Hepatocyte (in vitro differentiated cells): ENCODE measurements around the gene ZNF709. TPM values are rescaled to one million over a fixed set of nuclear protein-coding genes. Genes with fewer than 3 reads are reported as not detected.
"Not testable (repeated sequence)": the region's sequence is repeated elsewhere in the genome, so short reads cannot be mapped to it uniquely, and the experiment has no call there.

Experiments used
- DNase-seq: peaks from one replicate; pipeline ENCODE4 v3.0.0-alpha.2; 2016; ENCODE audit warnings: low spot score
- H2AFZ ChIP-seq: fragments of 200-600 bp; sonication (generic); 2 replicates; pipeline ENCODE4 v1.6.0; 2016; ENCODE audit warnings: antibody characterized with exemption, mild to moderate bottlenecking
- H3K27ac ChIP-seq: fragments of 200-600 bp; sonication (generic); 2 replicates; pipeline ENCODE4 v1.5.1; 2016; ENCODE audit warnings: mild to moderate bottlenecking
- H3K27me3 ChIP-seq: fragments of 200-600 bp; sonication (generic); 2 replicates; pipeline ENCODE4 v1.6.1; 2016
- H3K36me3 ChIP-seq: fragments of 200-600 bp; sonication (generic); replicated peaks from 2 replicates; pipeline ENCODE4 v1.5.1; 2016; ENCODE audit warnings: low read depth; ENCODE audit not compliant: insufficient read depth
- H3K4me1 ChIP-seq: fragments of 200-600 bp; sonication (generic); 2 replicates; pipeline ENCODE4 v1.5.1; 2016; ENCODE audit warnings: mild to moderate bottlenecking, moderate library complexity; ENCODE audit not compliant: insufficient read depth
- H3K4me2 ChIP-seq: fragments of 200-600 bp; sonication (generic); 2 replicates; pipeline ENCODE4 v1.6.0; 2016
- H3K4me3 ChIP-seq: fragments of 200-600 bp; sonication (generic); 2 replicates; pipeline ENCODE4 v1.5.1; 2016; ENCODE audit warnings: mild to moderate bottlenecking
- H3K79me2 ChIP-seq: fragments of 200-600 bp; sonication (generic); 2 replicates; pipeline ENCODE4 v1.6.0; 2017; ENCODE audit warnings: mild to moderate bottlenecking
- H3K9me2 ChIP-seq: fragments of 200-600 bp; sonication (generic); replicated peaks from 2 replicates; pipeline ENCODE4 v1.6.0; 2017; ENCODE audit warnings: mild to moderate bottlenecking; ENCODE audit not compliant: insufficient read depth
- H3K9me3 ChIP-seq: fragments of 200-600 bp; sonication (generic); 2 replicates; pipeline ENCODE4 v1.5.1; 2016; ENCODE audit warnings: low read depth, mild to moderate bottlenecking
- H4K20me1 ChIP-seq: fragments of 200-600 bp; sonication (generic); 2 replicates; pipeline ENCODE4 v1.6.0; 2016; ENCODE audit warnings: mild to moderate bottlenecking; ENCODE audit not compliant: insufficient read depth, poor library complexity, severe bottlenecking
- EZH2 ChIP-seq: fragments of 200-600 bp; sonication (generic); IDR thresholded peaks from 2 replicates; pipeline ENCODE4 v1.6.1; 2016; ENCODE audit warnings: antibody characterized with exemption, mild to moderate bottlenecking, borderline replicate concordance
- EZH2phosphoT487 ChIP-seq: fragments of 200-600 bp; sonication (generic); IDR thresholded peaks from one replicate; pipeline ENCODE4 v1.6.1; 2018; ENCODE audit warnings: antibody characterized with exemption, mild to moderate bottlenecking, low read depth, moderate library complexity; ENCODE audit not compliant: unreplicated experiment, severe bottlenecking
- WGBS: methylation state at CpG from one replicate; pipeline ENCODE4 v1.1.6; 2016; ENCODE audit warnings: low lambda C conversion rate; ENCODE audit errors: missing lambda C conversion rate; 5-methylcytosine and 5-hydroxymethylcytosine counted together
- polyA plus RNA-seq: library from polyadenylated mRNA; unstranded; fragments of >200 nt; fragmentation: Nextera tagmentation; extraction: Ambion mirVana; gene quantifications from 2 replicates; pipeline ENCODE4 v1.2.1, GENCODE V29; 2016
- total RNA-seq: library from RNA; depleted of rRNA; stranded (reverse); fragments of >200 nt; gene quantifications from 2 replicates; pipeline ENCODE4 v1.2.3, GENCODE V29; 2014
- TF ChIP-seq, protein P1 (sequence below): fragments of 200-600 bp; sonication (generic); IDR thresholded peaks from 2 replicates; pipeline ENCODE4 v1.5.1; 2016; ENCODE audit warnings: antibody characterized with exemption, mild to moderate bottlenecking; ENCODE audit not compliant: poor library complexity

Gene ZNF709
- total and polyA plus RNA-seq, 2 experiments from 2014 or later, result 0.63 to 4.0 TPM

DNA sequence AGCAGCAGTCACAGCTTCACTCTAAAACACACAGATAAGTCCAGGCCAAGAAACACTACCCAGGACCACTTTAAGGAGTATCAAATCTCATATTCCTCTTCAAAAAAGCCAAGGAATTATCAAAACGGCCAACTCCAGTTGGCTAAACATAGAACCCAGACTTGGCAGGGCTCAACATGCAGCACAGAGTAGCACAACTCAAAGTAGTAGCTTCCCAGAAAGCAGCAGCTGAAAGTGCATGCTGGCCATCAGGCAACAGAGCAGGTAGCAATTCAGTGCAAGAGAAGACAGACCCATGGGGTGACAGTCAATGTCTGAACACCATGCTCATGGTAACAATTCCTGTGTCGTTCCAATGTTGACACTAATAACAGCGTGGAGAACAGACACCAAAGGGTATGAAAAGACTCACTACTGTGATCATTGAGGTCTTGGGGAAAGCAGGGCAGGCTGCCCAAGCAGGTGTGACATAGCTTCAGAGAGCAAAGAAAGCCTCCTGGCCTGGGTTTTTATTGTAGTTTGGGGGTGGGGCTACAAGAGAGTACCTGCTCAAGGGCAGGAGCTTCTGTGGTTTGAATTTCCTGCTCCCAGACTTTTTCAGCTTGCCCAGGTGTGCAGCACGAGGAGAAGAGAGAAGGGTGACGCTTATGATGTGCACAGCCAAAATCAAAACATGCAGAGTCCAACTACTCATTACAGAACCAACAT lies 6.2 kb downstream of the ZNF709 start:
- TF ChIP-seq, protein P1, sequence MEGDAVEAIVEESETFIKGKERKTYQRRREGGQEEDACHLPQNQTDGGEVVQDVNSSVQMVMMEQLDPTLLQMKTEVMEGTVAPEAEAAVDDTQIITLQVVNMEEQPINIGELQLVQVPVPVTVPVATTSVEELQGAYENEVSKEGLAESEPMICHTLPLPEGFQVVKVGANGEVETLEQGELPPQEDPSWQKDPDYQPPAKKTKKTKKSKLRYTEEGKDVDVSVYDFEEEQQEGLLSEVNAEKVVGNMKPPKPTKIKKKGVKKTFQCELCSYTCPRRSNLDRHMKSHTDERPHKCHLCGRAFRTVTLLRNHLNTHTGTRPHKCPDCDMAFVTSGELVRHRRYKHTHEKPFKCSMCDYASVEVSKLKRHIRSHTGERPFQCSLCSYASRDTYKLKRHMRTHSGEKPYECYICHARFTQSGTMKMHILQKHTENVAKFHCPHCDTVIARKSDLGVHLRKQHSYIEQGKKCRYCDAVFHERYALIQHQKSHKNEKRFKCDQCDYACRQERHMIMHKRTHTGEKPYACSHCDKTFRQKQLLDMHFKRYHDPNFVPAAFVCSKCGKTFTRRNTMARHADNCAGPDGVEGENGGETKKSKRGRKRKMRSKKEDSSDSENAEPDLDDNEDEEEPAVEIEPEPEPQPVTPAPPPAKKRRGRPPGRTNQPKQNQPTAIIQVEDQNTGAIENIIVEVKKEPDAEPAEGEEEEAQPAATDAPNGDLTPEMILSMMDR, result no peak
- TF ChIP-seq EZH2, result no peak
- TF ChIP-seq EZH2phosphoT487, result no peak
- Histone ChIP-seq H3K4me3 (no peak overlapping the region), H3K27ac (no peak overlapping the region), H3K27me3 (no peaks in the 10 kb centered on the region), H3K4me1 (peaks cover 2% of the 10 kb centered on the region), H3K79me2 (peaks cover 66% of the 10 kb centered on the region), H3K36me3 (no peaks in the 10 kb centered on the region), H2AFZ (no peak overlapping the region), H3K9me3 (no peaks in the 10 kb centered on the region), H3K9me2 (no peaks in the 10 kb centered on the region), H3K4me2 (no peak overlapping the region), H4K20me1 (peaks cover 3% of the 10 kb centered on the region)
- WGBS, result 61% methylated on average over 5 of the region's 5 CpGs
- no peak for DNase-seq

DNA sequence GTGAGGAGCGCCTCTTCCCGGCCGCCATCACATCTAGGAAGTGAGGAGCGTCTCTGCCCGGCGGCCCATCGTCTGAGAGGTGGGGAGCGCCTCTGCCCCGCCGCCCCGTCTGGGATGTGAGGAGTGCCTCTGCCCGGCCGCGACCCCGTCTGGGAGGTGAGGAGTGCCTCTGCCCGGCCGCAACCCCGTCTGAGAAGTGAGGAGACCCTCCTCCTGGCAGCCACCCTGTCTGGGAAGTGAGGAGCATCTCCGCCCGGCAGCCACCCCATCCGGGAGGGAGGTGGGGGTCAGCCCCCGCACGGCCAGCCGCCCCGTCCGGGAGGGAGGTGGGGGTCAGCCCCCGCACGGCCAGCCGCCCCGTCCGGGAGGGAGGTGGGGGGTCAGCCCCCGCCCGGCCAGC lies 17.0 kb downstream of the ZNF709 start:
- H3K27me3 ChIP-seq, result not testable (repeated sequence)
- H3K9me3 ChIP-seq, result peaks cover 42% of the 10 kb centered on the region

DNA sequence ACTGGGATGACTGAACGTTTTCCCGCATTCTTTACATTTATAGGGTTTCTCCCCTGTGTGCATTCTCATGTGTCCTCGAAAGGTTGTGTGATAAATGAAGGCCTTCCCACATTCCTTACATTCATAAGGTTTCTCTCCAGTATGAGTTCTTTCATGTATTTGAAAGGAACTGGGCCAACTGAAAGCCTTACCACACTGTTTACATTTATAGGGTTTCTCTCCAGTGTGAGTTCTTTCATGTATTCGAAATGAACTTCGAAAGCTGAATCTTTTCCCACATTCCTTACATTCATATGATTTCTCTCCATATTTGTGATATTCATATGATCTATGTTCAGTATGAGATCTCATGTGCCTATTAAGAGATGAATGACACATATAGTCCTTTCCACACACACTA lies 19.4 kb downstream of the ZNF709 start:
- Histone ChIP-seq H3K4me1 (no peaks in the 10 kb centered on the region), H3K27ac (no peak overlapping the region), H4K20me1 (no peaks in the 10 kb centered on the region), H3K4me2 (no peak overlapping the region), H3K79me2 (peaks cover 10% of the 10 kb centered on the region), H3K4me3 (no peak overlapping the region), H3K9me2 (no peaks in the 10 kb centered on the region), H3K9me3 (peaks cover 49% of the 10 kb centered on the region), H3K36me3 (peaks cover 28% of the 10 kb centered on the region), H2AFZ (no peak overlapping the region), H3K27me3 (no peaks in the 10 kb centered on the region)
- TF ChIP-seq EZH2 (no peak), EZH2phosphoT487 (no peak)
- TF ChIP-seq, protein P1, result no peak
- WGBS, result 97% methylated on average over 5 of the region's 5 CpGs
- DNase-seq, result no peak

More for the DNA sequence above, 17.0 kb downstream of the ZNF709 start:
- DNase-seq, H3K4me1 ChIP-seq, H3K4me2 ChIP-seq, H4K20me1 ChIP-seq, H3K9me2 ChIP-seq, H2AFZ ChIP-seq, H3K4me3 ChIP-seq, H3K27ac ChIP-seq: not testable (repeated sequence)
- Histone ChIP-seq H3K79me2 (peaks cover 27% of the 10 kb centered on the region), H3K36me3 (peaks cover 26% of the 10 kb centered on the region)
- 100% methylated on average over 11 of the region's 33 CpGs for WGBS

DNA sequence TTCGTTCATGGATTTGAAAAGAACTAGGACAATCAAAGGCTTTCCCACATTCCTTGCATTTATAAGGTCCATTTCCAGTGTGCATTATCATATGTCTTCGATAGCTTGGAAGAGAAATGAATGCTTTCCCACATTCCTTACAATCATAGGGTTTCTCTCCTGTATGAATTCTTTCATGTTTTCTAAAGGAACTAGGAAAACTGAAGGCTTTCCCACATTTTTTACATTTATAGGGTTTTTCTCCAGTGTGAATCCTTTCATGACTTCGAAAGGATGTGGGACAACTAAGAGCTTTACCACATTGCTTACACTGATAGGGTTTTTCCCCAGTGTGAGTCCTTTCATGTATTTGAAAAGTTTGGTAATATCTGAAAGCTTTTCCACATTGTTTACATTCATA lies 19.8 kb downstream of the ZNF709 start:
- peaks cover 28% of the 10 kb centered on the region for H3K36me3 ChIP-seq
- no peak overlapping the region for H3K4me2 ChIP-seq
- no peaks in the 10 kb centered on the region for H3K9me2 ChIP-seq
- TF ChIP-seq, protein P1, result no peak
- TF ChIP-seq EZH2 (no peak), EZH2phosphoT487 (no peak)
- H3K27me3 ChIP-seq, result no peaks in the 10 kb centered on the region
- no peak for DNase-seq
- no peak overlapping the region for H3K4me3 ChIP-seq
- H4K20me1 ChIP-seq, result no peaks in the 10 kb centered on the region
- no peaks in the 10 kb centered on the region for H3K4me1 ChIP-seq
- no peak overlapping the region for H3K27ac ChIP-seq
- peaks cover 5% of the 10 kb centered on the region for H3K79me2 ChIP-seq
- no peak overlapping the region for H2AFZ ChIP-seq
- 100% methylated on average over 3 of the region's 3 CpGs for WGBS
- peaks cover 53% of the 10 kb centered on the region for H3K9me3 ChIP-seq

DNA sequence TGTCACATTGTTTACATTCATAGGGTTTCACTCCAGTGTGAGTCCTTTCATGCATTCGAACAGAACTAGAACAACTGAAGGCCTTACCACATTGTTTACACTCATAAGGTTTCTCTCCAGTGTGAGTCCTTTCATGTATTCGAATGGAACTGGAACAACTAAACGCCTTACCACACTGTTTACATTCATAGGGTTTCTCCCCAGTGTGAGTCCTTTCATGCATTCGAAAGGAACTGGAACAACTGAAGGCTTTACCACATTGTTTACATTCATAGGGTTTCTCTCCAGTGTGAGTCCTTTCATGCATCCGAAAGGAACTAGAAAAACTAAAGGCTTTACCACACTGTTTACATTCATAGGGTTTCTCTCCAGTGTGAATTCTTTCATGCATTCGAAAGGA lies 20.5 kb downstream of the ZNF709 start:
- H3K79me2 ChIP-seq, H3K27me3 ChIP-seq, H3K4me1 ChIP-seq, H4K20me1 ChIP-seq, H3K4me2 ChIP-seq, H3K9me2 ChIP-seq, H2AFZ ChIP-seq, DNase-seq, H3K4me3 ChIP-seq, H3K27ac ChIP-seq: not testable (repeated sequence)
- H3K9me3 ChIP-seq, result peaks cover 55% of the 10 kb centered on the region
- peaks cover 28% of the 10 kb centered on the region for H3K36me3 ChIP-seq
- WGBS, result 97% methylated on average over 6 of the region's 6 CpGs
